Skin of body (tissue), 2 donors: ENCODE results near the gene BRF1. TPM values are rescaled to one million over a fixed set of nuclear protein-coding genes. Genes with fewer than 3 reads are reported as not detected.
A peak's percentile ranks its signal among the peaks of the same experiment; 100 is the strongest.
"Not testable (repeated sequence)": the region's sequence is repeated elsewhere in the genome, so short reads cannot be mapped to it uniquely, and the experiment has no call there.

Experiments used
- DNase-seq: peaks from one replicate; lab custom pipeline; 2025; lab: John Stamatoyannopoulos, UW
- total RNA-seq: library from RNA; depleted of rRNA; stranded (reverse); fragments of >200 nt; gene quantifications from one replicate; pipeline ENCODE4 v1.2.3, GENCODE V29; 2014

Gene BRF1, protein sequence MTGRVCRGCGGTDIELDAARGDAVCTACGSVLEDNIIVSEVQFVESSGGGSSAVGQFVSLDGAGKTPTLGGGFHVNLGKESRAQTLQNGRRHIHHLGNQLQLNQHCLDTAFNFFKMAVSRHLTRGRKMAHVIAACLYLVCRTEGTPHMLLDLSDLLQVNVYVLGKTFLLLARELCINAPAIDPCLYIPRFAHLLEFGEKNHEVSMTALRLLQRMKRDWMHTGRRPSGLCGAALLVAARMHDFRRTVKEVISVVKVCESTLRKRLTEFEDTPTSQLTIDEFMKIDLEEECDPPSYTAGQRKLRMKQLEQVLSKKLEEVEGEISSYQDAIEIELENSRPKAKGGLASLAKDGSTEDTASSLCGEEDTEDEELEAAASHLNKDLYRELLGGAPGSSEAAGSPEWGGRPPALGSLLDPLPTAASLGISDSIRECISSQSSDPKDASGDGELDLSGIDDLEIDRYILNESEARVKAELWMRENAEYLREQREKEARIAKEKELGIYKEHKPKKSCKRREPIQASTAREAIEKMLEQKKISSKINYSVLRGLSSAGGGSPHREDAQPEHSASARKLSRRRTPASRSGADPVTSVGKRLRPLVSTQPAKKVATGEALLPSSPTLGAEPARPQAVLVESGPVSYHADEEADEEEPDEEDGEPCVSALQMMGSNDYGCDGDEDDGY
- total RNA-seq = 33.0 TPM

DNA sequence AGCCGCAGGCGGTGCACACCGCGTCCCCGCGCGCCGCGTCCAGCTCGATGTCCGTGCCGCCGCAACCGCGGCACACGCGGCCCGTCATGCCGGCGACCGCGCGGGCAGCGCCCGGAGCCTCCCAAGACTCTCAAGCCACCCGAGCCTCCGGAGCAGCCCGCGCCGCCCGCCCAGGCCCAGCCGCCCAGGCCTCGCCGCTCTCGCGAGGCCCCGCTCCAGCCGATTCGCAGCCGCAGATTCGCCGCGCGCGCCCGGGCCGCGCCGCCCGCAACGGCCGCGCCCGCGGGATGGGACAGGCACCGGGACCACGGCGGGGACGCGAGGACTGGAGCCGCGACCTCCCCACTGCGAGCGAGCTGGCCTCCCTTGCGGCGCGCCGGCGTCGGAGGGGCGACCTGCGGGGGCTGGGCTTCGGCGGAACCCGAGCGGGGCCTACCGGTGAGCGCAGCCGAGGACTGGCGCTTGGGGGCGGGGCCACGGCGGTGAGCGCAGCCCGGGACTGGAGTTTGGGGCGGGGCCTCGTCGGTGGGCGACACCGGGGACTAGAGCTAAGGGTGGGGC lies at the start of gene BRF1:
Gene BRF1 (minus strand): TSS at position 460 of the 561 bp plus-strand sequence. CDS start 372 bp downstream, at position 88.
- DNase-seq = peak; percentile 91

DNA sequence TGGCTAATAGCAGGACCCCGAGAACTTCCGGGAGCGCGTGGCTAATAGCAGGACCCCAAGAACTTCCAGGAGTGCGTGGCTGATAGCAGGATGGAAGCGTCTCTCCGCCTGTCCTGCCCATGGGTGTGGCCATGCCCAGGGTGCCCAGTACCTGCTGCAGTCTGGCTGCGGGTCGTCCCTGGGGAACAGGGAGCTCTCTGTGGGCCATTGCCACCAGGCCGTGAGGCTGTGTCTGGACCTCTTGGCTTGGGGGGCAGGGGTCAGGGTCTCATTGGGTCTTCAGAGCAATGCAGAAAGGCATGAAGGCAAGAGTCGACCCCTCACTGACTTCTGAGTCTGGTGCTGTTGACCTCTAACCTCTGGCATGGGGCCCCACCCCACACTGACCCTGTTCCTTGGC lies 49.2 kb upstream of the BRF1 start:
- DNase-seq = no peak

DNA sequence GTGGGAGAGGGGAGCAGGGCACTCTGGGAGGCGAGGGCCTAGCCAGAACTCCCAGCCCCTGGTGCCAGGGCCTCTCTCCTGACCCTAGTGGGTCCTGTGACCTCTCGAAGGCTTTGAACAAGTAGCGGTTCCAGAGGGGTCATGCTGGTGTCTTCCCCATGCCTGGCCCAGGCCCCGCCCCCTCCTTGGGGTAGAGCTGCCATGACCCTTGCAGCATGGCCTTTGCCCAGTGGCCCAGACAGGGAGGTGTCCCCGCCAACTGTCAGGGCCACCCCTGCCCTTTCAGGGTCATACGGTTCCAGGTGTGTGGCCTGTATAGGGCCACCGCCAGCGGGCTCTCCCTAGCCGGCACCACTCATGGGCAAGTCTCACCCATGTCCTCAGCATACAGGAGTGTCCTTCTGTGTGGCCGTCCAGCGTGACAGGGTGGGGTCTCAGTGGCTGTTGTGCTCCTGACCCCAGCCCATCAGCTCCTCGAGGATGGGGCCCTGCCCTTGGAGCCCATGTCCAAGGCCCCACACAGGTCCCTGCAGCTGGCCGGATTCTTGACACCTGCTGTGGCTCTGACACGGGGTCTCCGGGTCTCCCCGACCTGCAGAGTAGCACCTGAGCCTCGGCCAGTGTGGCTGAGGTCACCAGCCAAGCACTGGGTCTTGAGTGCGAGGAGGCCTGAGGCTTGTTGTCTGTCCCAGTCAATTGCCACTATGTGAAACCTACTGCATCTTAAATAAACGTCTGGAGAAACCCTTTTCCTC lies 48.3 kb upstream of the BRF1 start:
- DNase-seq = no peak

DNA sequence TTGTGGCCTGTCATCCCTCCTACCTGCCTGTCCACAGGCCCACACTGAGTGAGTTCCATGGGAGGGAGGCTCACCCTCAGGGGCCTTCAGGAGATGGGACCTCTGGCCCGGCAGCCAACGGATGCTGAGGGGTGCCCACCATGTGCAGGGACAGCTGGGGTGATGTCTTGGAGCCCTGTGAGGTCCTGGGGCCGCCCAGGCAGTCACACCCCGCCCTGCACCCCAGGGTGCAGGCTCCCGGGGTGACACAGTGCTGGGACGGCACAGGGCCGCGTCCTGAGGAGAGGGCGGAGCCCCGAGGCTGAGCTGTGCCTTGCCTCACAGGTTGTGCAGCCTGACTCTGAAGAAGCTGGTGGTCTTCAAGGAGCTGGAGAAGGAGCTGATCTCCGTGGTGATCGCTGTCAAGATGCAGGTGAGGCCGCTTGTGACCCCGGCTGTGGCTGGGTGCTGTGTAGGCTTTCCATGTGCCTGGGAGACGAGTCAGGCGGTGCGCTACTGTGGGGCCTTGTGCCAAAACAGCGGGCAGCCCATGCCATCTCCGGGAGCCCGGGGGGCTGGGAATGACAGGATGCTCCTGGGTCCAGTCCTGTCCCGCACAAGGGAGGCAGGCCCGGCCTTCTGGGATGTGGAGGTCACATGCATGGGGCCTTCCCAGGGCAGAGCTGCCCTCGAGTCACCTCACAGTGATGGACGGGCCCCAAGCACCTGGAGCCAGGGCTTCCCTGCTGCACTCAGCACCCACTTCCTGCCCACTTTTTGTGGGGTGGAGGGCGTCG lies 47.6 kb upstream of the BRF1 start:
- DNase-seq = no peak

DNA sequence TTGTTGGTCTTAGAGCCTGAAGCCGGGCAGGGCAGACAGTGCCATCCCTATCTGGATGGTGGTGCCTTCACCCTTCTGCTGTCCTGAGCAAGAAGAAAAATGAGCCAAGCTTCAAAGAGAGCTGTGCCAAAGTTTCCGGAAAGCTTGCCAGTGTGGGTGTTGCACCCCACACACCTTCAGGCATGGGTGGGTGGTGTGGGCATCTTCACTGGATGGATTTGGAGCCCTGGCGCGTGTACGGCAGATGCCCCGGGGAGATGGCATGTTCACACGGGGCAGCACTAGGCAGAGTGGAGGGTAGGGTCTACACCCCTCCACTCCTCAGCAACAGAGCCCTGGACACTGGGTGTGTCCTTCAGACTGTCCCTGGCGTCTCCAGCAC lies 46.8 kb upstream of the BRF1 start:
- no peak for DNase-seq

DNA sequence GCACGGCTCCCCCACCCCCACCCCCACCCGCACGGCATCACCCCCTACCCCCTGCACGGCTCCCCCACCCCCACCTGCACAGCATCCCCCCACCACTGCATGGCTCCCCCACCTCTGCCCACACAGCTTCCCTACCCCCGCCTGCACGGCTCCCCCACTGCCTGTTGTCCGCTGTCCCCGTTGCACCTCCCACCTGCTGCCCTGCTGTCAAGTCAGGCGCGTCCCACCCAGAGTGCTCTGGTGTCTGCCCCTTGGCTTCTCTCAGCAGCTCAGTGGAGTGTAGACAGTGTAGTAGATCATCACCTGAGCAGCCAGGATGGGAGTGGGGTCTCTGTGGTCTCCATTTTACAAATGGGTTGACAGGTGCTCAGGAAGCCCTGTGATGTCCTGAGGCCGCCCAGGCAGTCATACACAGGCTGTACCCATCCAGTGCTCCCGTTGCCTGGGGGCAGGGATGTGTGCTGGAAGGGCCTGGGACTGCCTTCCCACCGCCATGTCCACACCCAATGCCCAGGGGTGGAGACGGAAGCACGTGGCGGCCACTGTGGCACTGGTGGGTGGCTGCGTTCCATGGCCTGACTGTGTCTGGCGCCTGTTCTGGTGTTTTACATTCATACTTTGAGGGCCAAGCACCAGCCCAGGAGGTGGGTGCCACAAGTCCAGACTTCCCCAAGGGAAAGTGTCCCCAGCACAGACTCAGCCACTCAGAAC lies 46.2 kb upstream of the BRF1 start:
- DNase-seq = no peak

DNA sequence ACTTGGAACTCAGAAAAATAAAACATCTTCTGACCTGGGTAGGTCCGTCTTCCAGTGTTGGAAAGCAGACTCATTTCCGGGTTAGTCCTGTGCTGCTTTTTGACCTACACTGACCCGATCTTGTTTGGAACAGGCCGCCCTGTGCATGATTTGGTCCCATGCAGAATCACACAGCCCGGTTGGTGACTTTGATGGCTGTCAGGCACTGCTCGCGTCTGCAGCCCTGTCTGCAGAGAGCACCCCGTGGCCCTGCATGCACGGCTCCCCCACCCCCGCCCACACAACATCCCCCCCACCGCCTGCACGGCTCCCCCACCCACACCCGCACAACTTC lies 45.4 kb upstream of the BRF1 start:
- no peak for DNase-seq

DNA sequence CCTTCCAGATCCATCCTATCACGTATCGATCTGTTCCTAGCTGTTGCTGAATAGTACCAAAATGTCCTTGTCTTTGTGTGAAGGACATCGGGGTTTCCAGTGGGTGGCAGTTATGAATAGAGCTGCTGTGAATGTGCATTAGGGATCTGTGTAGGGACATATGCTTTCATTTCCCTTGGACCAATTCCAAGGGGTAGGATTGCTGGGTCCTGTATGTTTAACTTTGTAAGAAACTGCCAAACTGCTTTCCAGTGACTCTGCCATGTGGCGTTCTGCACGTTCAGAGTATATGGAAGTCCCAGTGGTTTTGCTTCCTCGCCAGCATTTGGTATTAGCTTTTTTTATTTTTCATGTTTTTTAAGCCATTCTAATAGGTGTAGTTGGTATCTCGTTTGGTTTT lies 42.4 kb upstream of the BRF1 start:
- peak; percentile 63 for DNase-seq

DNA sequence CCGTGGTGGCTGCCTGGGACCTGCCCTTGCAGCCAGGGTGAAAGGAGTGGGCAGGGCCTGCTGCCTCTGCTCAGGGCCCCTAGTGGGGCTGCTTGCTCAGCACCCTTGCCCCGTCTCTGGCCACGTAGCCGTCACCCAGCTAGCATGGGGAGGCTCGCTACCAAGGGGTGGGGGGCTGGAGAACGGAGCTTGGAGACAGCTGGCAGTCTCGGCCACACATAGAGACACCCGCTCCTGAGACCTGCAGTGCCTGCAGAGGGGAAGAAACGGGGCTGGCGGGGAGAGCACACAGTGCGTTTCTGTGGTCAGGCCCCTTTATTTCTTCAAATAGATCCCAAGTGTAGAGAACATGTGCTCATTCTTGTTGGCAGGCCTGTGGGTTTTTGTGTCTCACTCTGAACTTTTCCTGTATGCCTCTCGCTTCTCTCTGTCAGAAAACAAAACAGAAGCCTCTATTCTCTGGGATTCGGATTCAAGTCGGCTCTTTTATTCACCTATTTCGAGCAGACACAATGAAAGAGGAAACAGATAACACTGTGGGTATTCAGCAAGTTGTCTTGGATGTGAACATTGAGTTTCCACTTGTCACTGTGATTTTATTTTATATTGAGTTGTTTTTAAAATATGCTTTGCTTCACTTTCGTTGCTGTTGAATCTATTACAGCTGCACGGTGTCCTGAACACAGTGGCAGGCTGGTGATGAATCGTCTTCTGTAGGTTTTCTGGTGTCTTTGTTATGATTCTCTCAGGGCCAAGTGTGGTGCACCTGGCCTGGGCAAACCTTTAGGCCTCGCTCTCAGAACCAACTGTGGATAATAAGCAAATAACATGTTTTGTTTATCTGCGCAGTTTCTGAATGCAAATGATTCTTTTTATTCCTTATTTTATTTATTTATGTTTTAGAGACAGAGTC lies 40.3 kb upstream of the BRF1 start:
- peak; percentile 53 for DNase-seq

DNA sequence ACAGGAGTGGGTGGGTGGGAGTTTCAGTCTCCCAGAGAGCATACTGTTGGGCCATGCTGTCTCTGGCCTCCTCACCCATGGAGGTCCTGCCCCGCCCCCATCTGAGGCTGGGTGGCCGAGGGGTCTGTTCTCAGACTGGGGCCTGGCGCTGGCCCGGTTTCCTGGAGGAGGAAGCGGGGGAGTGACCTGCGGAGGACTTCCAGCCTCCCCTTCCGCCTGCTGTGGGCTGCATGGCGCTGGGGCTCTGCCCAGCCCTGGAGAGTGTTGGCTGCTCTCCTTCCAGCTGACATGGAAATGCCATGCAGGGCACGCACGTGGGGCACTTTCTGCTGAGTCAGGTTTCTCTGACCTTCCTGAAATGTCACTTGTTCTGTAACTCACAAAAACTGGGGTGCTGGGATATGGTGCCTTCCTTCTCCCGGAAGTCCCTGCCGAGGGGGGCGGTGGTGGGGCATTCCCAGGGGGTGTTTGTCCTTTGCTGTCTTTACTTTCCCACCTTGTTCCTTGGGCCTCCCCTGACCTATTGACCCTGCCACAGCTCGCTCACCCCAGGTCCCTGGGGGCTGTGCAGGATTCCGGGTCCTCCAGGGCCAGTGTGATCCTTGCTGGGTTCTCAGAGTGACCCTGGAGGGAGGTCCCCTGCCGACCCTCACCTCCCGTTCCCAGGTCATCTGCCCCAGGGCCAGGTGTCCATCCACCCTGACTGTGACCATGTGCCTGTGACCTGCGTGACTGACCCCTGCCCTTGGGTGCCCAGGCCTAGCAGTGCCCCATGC lies 37.4 kb upstream of the BRF1 start:
- DNase-seq = no peak

DNA sequence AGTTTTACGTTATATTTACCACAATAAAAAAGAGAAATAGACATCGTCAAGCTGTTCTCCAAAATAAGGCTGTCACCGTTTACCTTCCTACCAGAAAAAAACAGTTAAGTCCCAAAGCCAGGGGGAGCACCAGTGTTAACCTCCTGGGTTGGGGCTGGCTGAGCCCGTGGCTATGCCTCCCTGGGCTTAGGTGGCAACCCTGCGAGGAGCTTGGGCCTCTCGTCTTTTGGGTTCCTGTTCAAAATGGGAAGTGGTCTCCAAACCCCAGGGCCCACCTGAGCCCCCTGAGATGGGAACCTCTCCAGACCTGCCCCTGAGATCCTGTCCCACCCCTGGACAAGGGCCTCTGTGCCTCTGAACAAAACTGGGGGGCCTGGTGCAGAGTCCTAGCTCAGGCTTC lies 36.6 kb upstream of the BRF1 start:
- no peak for DNase-seq

DNA sequence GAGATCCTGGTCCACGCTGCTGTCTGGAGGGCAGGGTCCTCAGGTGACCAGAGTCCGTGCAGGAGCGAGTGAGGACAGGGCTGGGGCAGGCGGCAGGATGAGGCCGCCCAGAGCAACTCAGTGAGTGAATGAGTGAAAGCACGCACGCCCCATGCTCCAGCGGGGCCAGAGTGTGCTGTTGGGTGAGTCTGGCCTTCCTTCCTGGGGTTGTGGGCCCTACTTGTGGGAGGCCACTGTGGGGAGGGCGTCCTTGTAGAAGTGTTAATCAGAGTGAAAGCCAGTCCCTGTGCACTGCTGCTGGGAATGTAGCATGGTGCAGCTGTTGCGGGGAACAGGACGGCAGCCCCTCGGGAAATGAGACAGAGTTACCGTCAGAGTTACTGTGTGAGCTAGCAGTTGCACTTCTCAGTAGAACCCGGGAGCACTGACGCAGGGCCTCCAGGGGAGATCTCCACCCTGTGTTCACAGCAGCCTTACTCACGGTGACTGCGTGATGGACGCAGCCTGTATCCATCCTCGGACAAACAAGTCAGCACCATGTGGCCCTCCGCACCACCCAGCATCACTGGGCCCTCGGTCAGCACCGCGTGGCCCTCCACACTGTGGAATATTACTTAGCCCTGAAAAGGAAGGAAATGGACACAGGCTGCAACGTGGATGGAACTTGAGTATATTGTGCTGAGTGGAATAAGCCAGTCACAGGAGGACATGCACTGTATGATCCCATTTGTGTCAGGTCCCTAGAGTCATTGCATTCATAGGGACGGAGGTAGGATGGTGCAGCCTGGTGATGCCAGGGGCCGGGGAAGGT lies 35.9 kb upstream of the BRF1 start:
- DNase-seq = no peak

DNA sequence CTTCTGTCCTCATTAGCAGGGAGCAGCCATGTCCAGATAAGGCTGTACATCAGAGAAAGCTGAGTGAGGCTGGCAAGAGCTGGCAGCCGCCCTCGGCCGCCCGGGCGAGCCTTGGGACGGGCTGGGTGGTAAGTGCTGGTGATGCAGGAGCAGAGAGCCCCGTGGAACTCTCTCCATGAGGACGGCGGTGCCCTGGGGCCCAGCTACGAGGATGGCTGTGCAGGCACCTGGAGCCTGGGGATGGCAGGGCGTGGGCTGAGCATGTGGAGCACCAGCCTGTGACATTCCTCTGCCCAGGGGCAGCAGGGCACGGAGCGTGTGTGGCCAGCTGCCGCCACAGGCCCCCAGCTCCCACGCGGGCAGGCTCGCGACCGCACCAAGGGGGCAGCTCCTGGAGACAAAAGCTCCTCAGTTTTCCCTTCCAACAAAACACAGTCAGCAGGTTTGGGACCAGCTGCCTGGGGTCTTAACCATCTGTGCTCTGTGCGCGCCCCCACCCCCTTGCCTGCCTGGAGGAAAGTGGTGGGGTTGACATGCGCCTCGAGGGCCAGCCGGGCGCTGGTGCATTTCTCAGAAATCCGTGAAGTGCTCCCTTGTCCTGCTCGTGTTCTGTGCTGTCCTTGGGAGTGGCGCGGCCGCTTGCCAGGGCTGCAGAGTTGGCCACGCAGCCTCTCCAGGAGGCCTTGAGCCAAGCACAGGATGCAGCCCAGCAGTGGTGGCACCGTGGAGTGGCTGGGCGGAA lies 35.1 kb upstream of the BRF1 start:
- DNase-seq = no peak

DNA sequence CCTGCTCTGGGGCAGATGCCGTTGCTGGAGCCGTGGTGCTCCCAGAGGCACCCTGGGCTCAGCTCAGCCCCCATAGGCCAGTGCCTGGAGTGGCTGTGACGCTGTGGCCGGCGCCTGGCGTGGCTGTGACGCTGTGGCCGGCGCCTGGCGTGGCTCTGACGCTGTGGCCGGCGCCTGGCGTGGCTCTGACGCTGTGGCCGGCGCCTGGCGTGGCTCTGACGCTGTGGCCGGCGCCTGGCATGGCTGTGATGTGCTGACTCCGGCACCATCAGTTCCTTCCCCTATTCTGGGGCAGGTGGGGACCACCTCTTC lies 34.4 kb upstream of the BRF1 start:
- not testable (repeated sequence) for DNase-seq

DNA sequence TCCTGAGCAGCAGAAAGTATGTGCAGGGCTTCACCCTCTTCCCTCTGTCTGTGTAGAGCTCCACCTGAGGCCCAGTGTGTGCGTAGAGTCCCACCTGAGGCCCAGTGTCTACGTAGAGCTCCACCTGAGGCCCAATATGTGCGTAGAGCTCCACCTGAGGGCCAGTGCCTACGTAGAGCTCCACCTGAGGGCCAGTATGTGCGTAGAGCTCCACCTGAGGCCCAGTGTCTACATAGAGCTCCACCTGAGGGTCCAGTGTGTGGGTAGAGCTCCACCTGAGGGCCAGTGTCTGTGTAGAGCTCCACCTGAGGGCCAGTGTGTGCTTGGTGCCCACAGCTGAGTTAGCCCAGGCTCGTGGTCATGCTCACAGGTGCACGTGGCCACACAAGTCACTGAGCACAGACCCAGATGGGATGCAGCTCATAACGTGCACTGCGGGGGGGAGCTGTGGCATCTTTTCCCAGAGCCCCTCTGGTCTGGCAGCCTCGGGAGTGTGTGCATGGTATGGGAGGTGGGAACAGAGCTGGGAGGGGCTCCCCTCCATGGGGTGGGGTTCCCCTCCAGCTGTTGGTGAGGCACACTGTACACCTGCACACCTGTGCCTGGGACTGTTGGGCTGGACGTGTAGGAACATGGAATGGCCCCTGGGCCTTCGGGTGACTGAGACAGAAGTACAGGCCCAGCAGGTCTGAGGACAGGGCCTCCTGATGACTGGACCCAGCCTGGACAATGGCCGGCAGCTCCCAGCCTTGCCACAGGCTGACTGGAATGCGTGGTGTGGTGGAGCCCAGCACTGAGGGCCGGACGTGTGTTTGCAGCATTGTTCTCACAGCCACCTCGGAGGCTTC lies 33.8 kb upstream of the BRF1 start:
- DNase-seq = no peak

DNA sequence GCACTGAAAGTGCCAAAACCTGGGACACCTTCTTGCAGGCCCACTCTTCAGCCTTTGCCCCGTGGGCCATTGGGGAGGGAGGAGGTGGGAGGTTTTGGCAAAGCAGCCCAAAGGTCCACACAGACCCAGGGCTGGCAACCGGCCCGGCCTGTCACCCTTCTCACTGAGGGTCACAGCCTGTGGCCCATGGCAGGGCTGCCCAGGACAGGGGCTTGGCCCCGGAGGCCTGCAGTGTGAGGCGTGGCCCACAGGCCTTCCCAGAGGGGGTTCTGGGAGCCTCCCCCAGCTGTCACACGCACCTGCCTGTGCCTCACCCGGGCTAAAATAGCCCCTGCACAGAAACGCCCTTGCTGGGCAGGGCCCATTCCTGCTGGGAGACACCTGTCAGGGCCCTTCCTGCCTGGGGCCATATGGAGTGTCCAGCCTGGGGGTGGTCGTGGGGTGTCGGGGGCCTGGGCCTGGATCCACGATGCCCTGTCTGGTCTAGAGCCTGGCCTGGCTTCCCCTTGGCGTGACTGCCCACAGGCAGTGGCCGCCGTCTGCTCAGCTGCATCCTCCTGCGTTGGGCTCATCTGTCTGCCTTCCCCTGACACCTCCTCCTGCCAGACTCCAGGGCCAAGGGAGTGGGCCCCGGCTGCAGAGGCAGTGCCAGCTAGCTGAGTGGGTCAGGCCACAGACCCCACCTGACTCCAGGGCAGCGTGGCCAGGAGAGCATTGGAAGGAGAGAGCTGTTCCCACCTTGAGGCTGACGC lies 33.0 kb upstream of the BRF1 start:
- DNase-seq = no peak
